ENCODE results near the gene PLEKHG2.
A peak's percentile ranks its signal among the peaks of the same experiment; 100 is the strongest.
"Not testable (repeated sequence)": the region's sequence is repeated elsewhere in the genome, so short reads cannot be mapped to it uniquely, and the experiment has no call there.

PLEKHG2 gene

GRCh38 chr19:39424934-39425333 lies 12.5 kb downstream of the PLEKHG2 start:
- DNase-seq, result no peak

GRCh38 chr19:39425744-39426143 lies 13.3 kb downstream of the PLEKHG2 start:
- DNase-seq, result no peak

GRCh38 chr19:39426170-39426569 lies 13.7 kb downstream of the PLEKHG2 start:
- DNase-seq, result no peak

- no peak for DNase-seq
Measured at GRCh38 chr19:39427707-39428106, 15.2 kb downstream of the PLEKHG2 start.

GRCh38 chr19:39428283-39429112 lies 16.0 kb downstream of the PLEKHG2 start:
- no peak for DNase-seq

- no peak for DNase-seq
Measured at GRCh38 chr19:39430675-39431593, 18.5 kb downstream of the PLEKHG2 start.

- DNase-seq, result no peak
Measured at GRCh38 chr19:39432677-39433025, 20.2 kb downstream of the PLEKHG2 start.

- DNase-seq, result no peak
Measured at GRCh38 chr19:39433480-39434079, 21.1 kb downstream of the PLEKHG2 start.

GRCh38 chr19:39434123-39435076 lies 21.9 kb downstream of the PLEKHG2 start:
- no peak for DNase-seq

- DNase-seq, result peak; percentile 99
Measured at GRCh38 chr19:39435499-39436349, 23.3 kb downstream of the PLEKHG2 start, which contains the start of gene RPS16. TSS of gene RPS16 (minus strand) at chr19:39435949. CDS start at chr19:39435895, 54 bp downstream.

GRCh38 chr19:39436350-39436716 lies 23.9 kb downstream of the PLEKHG2 start:
- no peak for DNase-seq

GRCh38 chr19:39438270-39438934 lies 25.9 kb downstream of the PLEKHG2 start:
- no peak for DNase-seq

GRCh38 chr19:39444598-39445195 lies 32.2 kb downstream of the PLEKHG2 start:
- no peak for DNase-seq

- peak; percentile 96 for DNase-seq
Measured at GRCh38 chr19:39445196-39446111, 33.0 kb downstream of the PLEKHG2 start, which contains the start of gene SUPT5H. TSS of gene SUPT5H (plus strand) at chr19:39445582. CDS start at chr19:39445891, 309 bp downstream.

GRCh38 chr19:39446365-39447084 lies 34.1 kb downstream of the PLEKHG2 start:
- DNase-seq, result no peak

GRCh38 chr19:39448271-39448670 lies 35.8 kb downstream of the PLEKHG2 start:
- no peak for DNase-seq

- DNase-seq, result no peak
Measured at GRCh38 chr19:39449116-39449797, 36.8 kb downstream of the PLEKHG2 start.

- not testable (repeated sequence) for DNase-seq
Measured at GRCh38 chr19:39451257-39451656, 38.8 kb downstream of the PLEKHG2 start.

Data from midbrain (tissue), 1 donor.